Measurements from ENCODE around the gene SHROOM3. TPM values are rescaled to one million over a fixed set of nuclear protein-coding genes. Genes with fewer than 3 reads are reported as not detected.

The SHROOM3 gene
- total RNA-seq, 2 donors from 2014 or later: 142 to 160 TPM

GRCh38 chr4:76694056-76694455, 259.0 kb downstream of the SHROOM3 start:
- no peak for DNase-seq
- TF ChIP-seq CTCF (IDR thresholded peaks at IDR 0.05): no peak
- Histone ChIP-seq H3K27ac (no peak overlapping the region), H3K9ac (ENCODE audit: low read depth in 2 of 2, low read length in 2 of 2) (no peak overlapping the region), H3K4me3 (no peak overlapping the region), H3K4me1 (no peaks in the 10 kb centered on the region), H3K9me3 (no peaks in the 10 kb centered on the region), H3K36me3 (no peaks in the 10 kb centered on the region), H3K27me3 (no peaks in the 10 kb centered on the region)
- intact Hi-C loops (cut with DNase I): no loop called here

DNA sequence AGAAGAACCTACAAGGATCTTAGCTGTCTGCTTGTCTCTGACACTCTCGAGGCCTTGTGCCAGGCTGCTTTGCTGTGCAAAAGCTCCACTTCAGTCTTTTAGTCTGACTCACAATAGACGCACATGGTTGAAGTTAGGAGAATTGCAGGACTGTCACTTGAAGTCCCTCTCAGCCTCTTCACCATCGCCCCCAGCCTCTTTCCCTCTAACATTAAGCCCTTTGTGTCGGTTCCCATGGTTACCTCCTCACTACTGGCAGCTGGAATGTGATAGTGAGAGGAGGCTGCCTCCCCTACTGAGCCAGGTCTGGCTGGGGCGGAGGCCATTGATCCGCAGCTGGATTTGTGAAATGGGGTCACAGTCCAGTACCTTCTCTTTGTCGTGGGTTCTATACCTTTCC, 261.1 kb downstream of the SHROOM3 start:
- H3K4me1 ChIP-seq: no peaks in the 10 kb centered on the region
- H3K4me3 ChIP-seq: no peak overlapping the region
- intact Hi-C loops (cut with DNase I): no loop called here
- no peak overlapping the region for H3K27ac ChIP-seq
- H3K9ac ChIP-seq (ENCODE audit: low read depth in 2 of 2, low read length in 2 of 2): no peak overlapping the region
- H3K9me3 ChIP-seq: no peaks in the 10 kb centered on the region
- H3K36me3 ChIP-seq: no peaks in the 10 kb centered on the region
- H3K27me3 ChIP-seq: no peaks in the 10 kb centered on the region
- TF ChIP-seq CTCF (IDR thresholded peaks at IDR 0.05): no peak
- DNase-seq: no peak

- H3K36me3 ChIP-seq: no peaks in the 10 kb centered on the region
- H3K4me3 ChIP-seq: no peak overlapping the region
- DNase-seq: no peak
- H3K9ac ChIP-seq (ENCODE audit: low read depth in 2 of 2, low read length in 2 of 2): no peak overlapping the region
- intact Hi-C loops (cut with DNase I): no loop called here
- H3K27me3 ChIP-seq: no peaks in the 10 kb centered on the region
- TF ChIP-seq CTCF (IDR thresholded peaks at IDR 0.05): no peak
- no peaks in the 10 kb centered on the region for H3K9me3 ChIP-seq
- no peaks in the 10 kb centered on the region for H3K4me1 ChIP-seq
- H3K27ac ChIP-seq: no peak overlapping the region
Observed at GRCh38 chr4:76697129-76697803, 262.2 kb downstream of the SHROOM3 start.

GRCh38 chr4:76698141-76698540, 263.1 kb downstream of the SHROOM3 start:
- no peak for TF ChIP-seq CTCF (IDR thresholded peaks at IDR 0.05)
- Histone ChIP-seq H3K36me3 (no peaks in the 10 kb centered on the region), H3K4me1 (peaks cover 4% of the 10 kb centered on the region), H3K27me3 (no peaks in the 10 kb centered on the region), H3K9ac (ENCODE audit: low read depth in 2 of 2, low read length in 2 of 2) (no peak overlapping the region), H3K27ac (no peak overlapping the region), H3K4me3 (no peak overlapping the region), H3K9me3 (no peaks in the 10 kb centered on the region)
- intact Hi-C loops (cut with DNase I): no loop called here
- DNase-seq: no peak

DNA sequence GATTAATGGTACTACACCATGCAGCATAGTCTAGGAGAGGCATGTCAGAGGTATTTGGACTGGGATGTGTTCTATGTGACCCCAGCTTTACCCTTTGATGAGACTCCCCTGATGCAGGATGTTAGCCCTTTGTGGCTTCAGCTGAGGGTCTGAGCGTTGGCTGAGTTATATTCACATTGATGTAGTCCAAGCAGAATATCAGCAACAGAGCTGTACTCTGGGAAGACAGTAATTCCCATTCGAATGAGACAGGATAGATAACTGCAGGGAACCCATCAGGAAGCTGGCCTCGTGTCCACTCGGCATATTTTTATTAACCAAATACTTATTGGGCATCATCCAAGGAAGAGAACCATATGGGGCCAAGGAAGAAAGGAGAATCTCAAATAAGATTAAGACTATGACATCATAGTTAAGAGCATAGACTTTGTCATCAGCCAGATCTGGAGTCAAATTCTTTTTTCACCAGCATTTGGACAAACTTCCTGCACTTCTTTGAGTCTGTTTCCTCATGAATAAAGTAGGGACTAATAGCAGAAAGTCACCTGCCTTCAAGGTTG, 264.8 kb downstream of the SHROOM3 start:
- Histone ChIP-seq H3K27me3 (no peaks in the 10 kb centered on the region), H3K4me3 (no peak overlapping the region), H3K9ac (ENCODE audit: low read depth in 2 of 2, low read length in 2 of 2) (no peak overlapping the region), H3K4me1 (peaks cover 11% of the 10 kb centered on the region), H3K9me3 (no peaks in the 10 kb centered on the region), H3K27ac (no peak overlapping the region), H3K36me3 (no peaks in the 10 kb centered on the region)
- TF ChIP-seq CTCF (IDR thresholded peaks at IDR 0.05): no peak
- DNase-seq: no peak
- intact Hi-C loops (cut with DNase I): no loop called here

Data from colonic mucosa (tissue), 4 donors.